ENCODE data around the gene EXD3. TPM values are rescaled to one million over a fixed set of nuclear protein-coding genes. Genes with fewer than 3 reads are reported as not detected.

Gene EXD3
- total RNA-seq, 2 experiments from 2014 or later: 20.8 to 27.0 TPM

GRCh38 chr9:137464291-137464999 lies 41.5 kb upstream of the EXD3 start:
- Histone ChIP-seq H2AFZ (ENCODE audit: low read length) (no peak overlapping the region), H3K9me3 (ENCODE audit: low read length) (no peaks in the 10 kb centered on the region), H3K27ac (ENCODE audit: low read depth, low read length, poor library complexity, severe bottlenecking) (no peak overlapping the region), H3K79me2 (ENCODE audit: insufficient read depth, low read depth, low read length) (no peaks in the 10 kb centered on the region), H3K4me2 (ENCODE audit: low read length) (no peak overlapping the region), H4K20me1 (ENCODE audit: insufficient read depth, low read length) (no peaks in the 10 kb centered on the region), H3K36me3 (ENCODE audit: insufficient read depth, low read length) (no peaks in the 10 kb centered on the region), H3K9me2 (ENCODE audit: insufficient read depth, low read length) (no peaks in the 10 kb centered on the region), H3K4me3 (ENCODE audit: low read depth, low read length, poor library complexity, severe bottlenecking) (no peak overlapping the region), H3K4me1 (ENCODE audit: insufficient read depth, low read length, poor library complexity, severe bottlenecking) (peaks cover 27% of the 10 kb centered on the region)
- DNase-seq (ENCODE audit: low spot score): no peak
- BruUV-seq (replicated peaks): no TSS peak
- intact Hi-C loops (cut with micrococcal nuclease; ENCODE audit: unreplicated experiment): no loop called here
- TF ChIP-seq EZH2phosphoT487 (IDR thresholded peaks at IDR 0.05; ENCODE audit: borderline replicate concordance, low read depth, low read length) (no peak), CTCF (conservative IDR thresholded peaks at IDR 0.05; ENCODE audit: low read length) (no peak)
- POLR2A ChIA-PET: no interaction called here
- CTCF ChIA-PET (ENCODE audit: unreplicated experiment): no interaction called here

- ChIA-PET POLR2A (interaction anchor here (1.2 kb wide), 1 partner anchor 42 kb away, joined by 3 read pairs; no protein-coding TSS in a partner anchor), CTCF (ENCODE audit: unreplicated experiment) (no interaction called here)
- TF ChIP-seq CTCF (conservative IDR thresholded peaks at IDR 0.05; ENCODE audit: low read length) (no peak), EZH2phosphoT487 (IDR thresholded peaks at IDR 0.05; ENCODE audit: borderline replicate concordance, low read depth, low read length) (no peak)
- Histone ChIP-seq H3K4me1 (ENCODE audit: insufficient read depth, low read length, poor library complexity, severe bottlenecking) (peaks cover 29% of the 10 kb centered on the region), H3K4me3 (ENCODE audit: low read depth, low read length, poor library complexity, severe bottlenecking) (no peak overlapping the region), H3K4me2 (ENCODE audit: low read length) (no peak overlapping the region), H3K27ac (ENCODE audit: low read depth, low read length, poor library complexity, severe bottlenecking) (no peak overlapping the region), H3K9me3 (ENCODE audit: low read length) (no peaks in the 10 kb centered on the region), H2AFZ (ENCODE audit: low read length) (no peak overlapping the region), H3K79me2 (ENCODE audit: insufficient read depth, low read depth, low read length) (no peaks in the 10 kb centered on the region), H3K9me2 (ENCODE audit: insufficient read depth, low read length) (no peaks in the 10 kb centered on the region), H4K20me1 (ENCODE audit: insufficient read depth, low read length) (no peaks in the 10 kb centered on the region), H3K36me3 (ENCODE audit: insufficient read depth, low read length) (no peaks in the 10 kb centered on the region)
- no TSS peak for BruUV-seq (replicated peaks)
- DNase-seq (ENCODE audit: low spot score): no peak
- intact Hi-C loops (cut with micrococcal nuclease; ENCODE audit: unreplicated experiment): no loop called here
Measured at GRCh38 chr9:137463931-137464290, 40.9 kb upstream of the EXD3 start.
